ENCODE data around the gene IGFBP3.
"Not testable (repeated sequence)": the region's sequence is repeated elsewhere in the genome, so short reads cannot be mapped to it uniquely, and the experiment has no call there.

Gene IGFBP3

GRCh38 chr7:45968312-45968711, 47.2 kb upstream of the IGFBP3 start:
- H3K4me2 ChIP-seq (ENCODE audit: low read length), result no peak overlapping the region
- H3K9ac ChIP-seq, result no peak overlapping the region
- no peaks in the 10 kb centered on the region for H3K36me3 ChIP-seq (ENCODE audit: control insufficient read depth, insufficient read depth, low read length)
- H3K9me3 ChIP-seq (ENCODE audit: control insufficient read depth, low read length), result no peaks in the 10 kb centered on the region
- H3K4me1 ChIP-seq, result no peaks in the 10 kb centered on the region
- no peak overlapping the region for H2AFZ ChIP-seq
- no peak overlapping the region for H3K27ac ChIP-seq
- TF ChIP-seq CTCF (IDR thresholded peaks at IDR 0.05), result no peak
- H3K27me3 ChIP-seq (ENCODE audit: control insufficient read depth, insufficient read depth, low read length), result no peaks in the 10 kb centered on the region
- no peak overlapping the region for H3K4me3 ChIP-seq (ENCODE audit: low read depth, low read length)
- H3K79me2 ChIP-seq, result no peaks in the 10 kb centered on the region

- H3K4me1 ChIP-seq, result no peaks in the 10 kb centered on the region
- no peaks in the 10 kb centered on the region for H3K9me3 ChIP-seq (ENCODE audit: control insufficient read depth, low read length)
- no peak overlapping the region for H2AFZ ChIP-seq
- H3K4me3 ChIP-seq (ENCODE audit: low read depth, low read length), result no peak overlapping the region
- no peak for TF ChIP-seq CTCF (IDR thresholded peaks at IDR 0.05)
- H3K79me2 ChIP-seq, result no peaks in the 10 kb centered on the region
- no peak overlapping the region for H3K9ac ChIP-seq
- H3K36me3 ChIP-seq (ENCODE audit: control insufficient read depth, insufficient read depth, low read length), result no peaks in the 10 kb centered on the region
- no peaks in the 10 kb centered on the region for H3K27me3 ChIP-seq (ENCODE audit: control insufficient read depth, insufficient read depth, low read length)
- no peak overlapping the region for H3K4me2 ChIP-seq (ENCODE audit: low read length)
- H3K27ac ChIP-seq, result no peak overlapping the region
Observed at GRCh38 chr7:45967591-45968157, 46.6 kb upstream of the IGFBP3 start.

GRCh38 chr7:45962861-45963260, 41.8 kb upstream of the IGFBP3 start:
- no peaks in the 10 kb centered on the region for H3K79me2 ChIP-seq
- no peak for TF ChIP-seq CTCF (IDR thresholded peaks at IDR 0.05)
- H3K27me3 ChIP-seq (ENCODE audit: control insufficient read depth, insufficient read depth, low read length), result no peaks in the 10 kb centered on the region
- no peaks in the 10 kb centered on the region for H3K9me3 ChIP-seq (ENCODE audit: control insufficient read depth, low read length)
- H3K4me3 ChIP-seq (ENCODE audit: low read depth, low read length), result no peak overlapping the region
- H2AFZ ChIP-seq, result no peak overlapping the region
- no peak overlapping the region for H3K4me2 ChIP-seq (ENCODE audit: low read length)
- no peaks in the 10 kb centered on the region for H3K4me1 ChIP-seq
- H3K27ac ChIP-seq, result no peak overlapping the region
- H3K9ac ChIP-seq, result no peak overlapping the region
- H3K36me3 ChIP-seq (ENCODE audit: control insufficient read depth, insufficient read depth, low read length), result no peaks in the 10 kb centered on the region

- Histone ChIP-seq H3K27ac (no peak overlapping the region), H3K36me3 (ENCODE audit: control insufficient read depth, insufficient read depth, low read length) (no peaks in the 10 kb centered on the region), H3K4me2 (ENCODE audit: low read length) (no peak overlapping the region), H2AFZ (no peak overlapping the region), H3K9ac (no peak overlapping the region), H3K27me3 (ENCODE audit: control insufficient read depth, insufficient read depth, low read length) (no peaks in the 10 kb centered on the region), H3K79me2 (no peaks in the 10 kb centered on the region), H3K9me3 (ENCODE audit: control insufficient read depth, low read length) (no peaks in the 10 kb centered on the region), H3K4me3 (ENCODE audit: low read depth, low read length) (no peak overlapping the region), H3K4me1 (no peaks in the 10 kb centered on the region)
- TF ChIP-seq CTCF (IDR thresholded peaks at IDR 0.05), result no peak
Observed at GRCh38 chr7:45957721-45958120, 36.6 kb upstream of the IGFBP3 start.

- Histone ChIP-seq H3K27ac (no peak overlapping the region), H3K4me3 (ENCODE audit: low read depth, low read length) (no peak overlapping the region), H3K9ac (no peak overlapping the region), H3K4me2 (ENCODE audit: low read length) (no peak overlapping the region), H3K4me1 (no peaks in the 10 kb centered on the region), H2AFZ (no peak overlapping the region), H3K9me3 (ENCODE audit: control insufficient read depth, low read length) (no peaks in the 10 kb centered on the region), H3K36me3 (ENCODE audit: control insufficient read depth, insufficient read depth, low read length) (no peaks in the 10 kb centered on the region), H3K27me3 (ENCODE audit: control insufficient read depth, insufficient read depth, low read length) (no peaks in the 10 kb centered on the region), H3K79me2 (no peaks in the 10 kb centered on the region)
- TF ChIP-seq CTCF (IDR thresholded peaks at IDR 0.05), result no peak
Observed at GRCh38 chr7:45955286-45955685, 34.2 kb upstream of the IGFBP3 start.

GRCh38 chr7:45953055-45953454, 32.0 kb upstream of the IGFBP3 start:
- H3K9me3 ChIP-seq (ENCODE audit: control insufficient read depth, low read length); H3K36me3 ChIP-seq (ENCODE audit: control insufficient read depth, insufficient read depth, low read length); H3K27ac ChIP-seq; H3K4me2 ChIP-seq (ENCODE audit: low read length); H3K9ac ChIP-seq; H3K27me3 ChIP-seq (ENCODE audit: control insufficient read depth, insufficient read depth, low read length); H2AFZ ChIP-seq; H3K4me1 ChIP-seq; H3K79me2 ChIP-seq; H3K4me3 ChIP-seq (ENCODE audit: low read depth, low read length): not testable (repeated sequence)
